SK-N-MC (cell line): ENCODE measurements around the gene RASSF4.

Experiments used
- EZH2 ChIP-seq: fragments of 200-600 bp; sonication (generic); IDR thresholded peaks from one replicate; pipeline ENCODE4 v1.6.1; 2017; ENCODE audit warnings: antibody characterized with exemption
- FOXP2 ChIP-seq: optimal IDR thresholded peaks from 2 replicates; pipeline ENCODE3; 2011; ENCODE audit warnings: mild to moderate bottlenecking, moderate library complexity; ENCODE audit not compliant: insufficient read depth; ENCODE audit errors: extremely low read length, control extremely low read depth
- POLR2AphosphoS5 ChIP-seq: IDR thresholded peaks from 2 replicates; pipeline ENCODE4 v1.6.1; 2012; ENCODE audit warnings: mild to moderate bottlenecking, low read depth, low read length, borderline replicate concordance

GRCh38 chr10:44969854-44970253 is 10.3 kb downstream of the RASSF4 start:
- TF ChIP-seq EZH2 (no peak), POLR2AphosphoS5 (no peak), FOXP2 (no peak)
